Measurements from ENCODE around the gene RBMX2.

DNA sequence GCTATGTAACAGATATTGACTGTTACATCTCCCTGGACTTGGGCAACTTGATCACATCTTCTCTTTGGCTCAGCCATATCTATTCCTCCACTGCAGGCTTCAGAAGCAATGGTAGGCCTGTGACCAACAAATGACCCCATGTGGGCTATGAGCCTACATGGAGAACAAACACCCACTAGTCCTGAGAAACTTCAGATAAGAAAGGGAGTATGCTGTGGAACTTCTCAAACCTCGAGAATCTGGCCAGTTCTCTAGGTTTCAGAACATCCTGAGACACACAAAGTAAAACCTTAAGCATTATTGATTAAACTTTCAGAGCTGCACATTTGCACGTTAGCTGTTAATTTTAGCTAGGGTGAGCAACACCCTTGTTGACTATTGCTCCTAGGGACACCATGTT is 16.3 kb downstream of the RBMX2 start:
- TF ChIP-seq NFIC (IDR thresholded peaks at IDR 0.05; ENCODE audit: low read length) (no peak), ZBTB3 (CRISPR knock-in tag; IDR thresholded peaks at IDR 0.05; ENCODE audit: borderline replicate concordance, low read depth) (no peak), CC2D1A (CRISPR knock-in tag; IDR thresholded peaks at IDR 0.05) (no peak), CAMTA2 (CRISPR knock-in tag; IDR thresholded peaks at IDR 0.05; ENCODE audit: borderline replicate concordance) (no peak), NR2C2 (CRISPR knock-in tag; IDR thresholded peaks at IDR 0.05; ENCODE audit: borderline replicate concordance) (no peak)
- TF ChIP-seq, protein P1, sequence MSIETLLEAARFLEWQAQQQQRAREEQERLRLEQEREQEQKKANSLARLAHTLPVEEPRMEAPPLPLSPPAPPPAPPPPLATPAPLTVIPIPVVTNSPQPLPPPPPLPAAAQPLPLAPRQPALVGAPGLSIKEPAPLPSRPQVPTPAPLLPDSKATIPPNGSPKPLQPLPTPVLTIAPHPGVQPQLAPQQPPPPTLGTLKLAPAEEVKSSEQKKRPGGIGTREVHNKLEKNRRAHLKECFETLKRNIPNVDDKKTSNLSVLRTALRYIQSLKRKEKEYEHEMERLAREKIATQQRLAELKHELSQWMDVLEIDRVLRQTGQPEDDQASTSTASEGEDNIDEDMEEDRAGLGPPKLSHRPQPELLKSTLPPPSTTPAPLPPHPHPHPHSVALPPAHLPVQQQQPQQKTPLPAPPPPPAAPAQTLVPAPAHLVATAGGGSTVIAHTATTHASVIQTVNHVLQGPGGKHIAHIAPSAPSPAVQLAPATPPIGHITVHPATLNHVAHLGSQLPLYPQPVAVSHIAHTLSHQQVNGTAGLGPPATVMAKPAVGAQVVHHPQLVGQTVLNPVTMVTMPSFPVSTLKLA (IDR thresholded peaks at IDR 0.05): no peak
